Stimulated activated memory B cell treated with anti-CD40 and anti-IgM and Interleukin-4, amounts not matched to agents 10 μg/mL and 1 μg/mL and 100 μg/mL, for 72 hours (primary cell): Measurements from ENCODE around the gene IPO13.

ENCODE experiments used
- ATAC-seq: fragments of 150-1000 bp; cut with Tn5 transposase; 2 replicates; pipeline ENCODE4 v1.10.0; 2021
- H3K27ac Mint-ChIP-seq: one replicate; pipeline ENCODE4 v1.8.0; 2022; ENCODE audit warnings: mild to moderate bottlenecking, mixed read lengths
- H3K27me3 Mint-ChIP-seq: one replicate; pipeline ENCODE4 v1.8.0; 2022; ENCODE audit warnings: mixed read lengths
- H3K36me3 Mint-ChIP-seq: one replicate; pipeline ENCODE4 v1.8.0; 2022; ENCODE audit warnings: mixed read lengths
- H3K4me1 Mint-ChIP-seq: one replicate; pipeline ENCODE4 v1.8.0; 2022; ENCODE audit warnings: mixed read lengths
- H3K4me3 Mint-ChIP-seq: one replicate; pipeline ENCODE4 v1.8.0; 2022; ENCODE audit warnings: mild to moderate bottlenecking, moderate library complexity, mixed read lengths
- H3K9me3 Mint-ChIP-seq: one replicate; pipeline ENCODE4 v1.8.0; 2022; ENCODE audit warnings: mixed read lengths

The IPO13 gene

GRCh38 chr1:44014365-44015104, 67.8 kb downstream of the IPO13 start:
- no peaks in the 10 kb centered on the region for H3K4me1 Mint-ChIP-seq
- H3K36me3 Mint-ChIP-seq, result no peaks in the 10 kb centered on the region
- ATAC-seq, result no peak
- H3K9me3 Mint-ChIP-seq, result no peaks in the 10 kb centered on the region
- no peak overlapping the region for H3K4me3 Mint-ChIP-seq
- no peak overlapping the region for H3K27ac Mint-ChIP-seq
- peaks cover 16% of the 10 kb centered on the region for H3K27me3 Mint-ChIP-seq

DNA sequence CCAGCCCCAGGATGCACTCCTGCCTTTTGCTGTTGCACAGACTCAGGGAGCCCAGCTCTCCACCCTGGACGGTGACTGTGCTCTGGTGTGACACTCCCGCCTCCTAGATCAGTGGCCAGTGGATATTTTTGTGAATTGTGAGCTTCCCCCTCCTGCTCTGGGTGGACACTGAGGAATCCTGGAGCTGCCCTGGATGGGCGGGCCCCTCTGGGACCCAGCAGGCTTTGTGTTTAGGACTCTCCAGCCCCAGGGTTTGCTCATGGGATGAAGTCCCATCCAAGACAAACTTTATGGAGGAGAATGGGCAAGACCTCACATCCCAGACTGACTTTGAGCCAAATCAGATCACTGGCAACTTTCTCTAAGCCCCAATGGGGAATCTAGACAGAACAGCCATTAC, 68.5 kb downstream of the IPO13 start:
- no peak overlapping the region for H3K4me3 Mint-ChIP-seq
- no peaks in the 10 kb centered on the region for H3K36me3 Mint-ChIP-seq
- no peaks in the 10 kb centered on the region for H3K9me3 Mint-ChIP-seq
- no peak overlapping the region for H3K27ac Mint-ChIP-seq
- no peaks in the 10 kb centered on the region for H3K4me1 Mint-ChIP-seq
- ATAC-seq, result no peak
- peaks cover 16% of the 10 kb centered on the region for H3K27me3 Mint-ChIP-seq

DNA sequence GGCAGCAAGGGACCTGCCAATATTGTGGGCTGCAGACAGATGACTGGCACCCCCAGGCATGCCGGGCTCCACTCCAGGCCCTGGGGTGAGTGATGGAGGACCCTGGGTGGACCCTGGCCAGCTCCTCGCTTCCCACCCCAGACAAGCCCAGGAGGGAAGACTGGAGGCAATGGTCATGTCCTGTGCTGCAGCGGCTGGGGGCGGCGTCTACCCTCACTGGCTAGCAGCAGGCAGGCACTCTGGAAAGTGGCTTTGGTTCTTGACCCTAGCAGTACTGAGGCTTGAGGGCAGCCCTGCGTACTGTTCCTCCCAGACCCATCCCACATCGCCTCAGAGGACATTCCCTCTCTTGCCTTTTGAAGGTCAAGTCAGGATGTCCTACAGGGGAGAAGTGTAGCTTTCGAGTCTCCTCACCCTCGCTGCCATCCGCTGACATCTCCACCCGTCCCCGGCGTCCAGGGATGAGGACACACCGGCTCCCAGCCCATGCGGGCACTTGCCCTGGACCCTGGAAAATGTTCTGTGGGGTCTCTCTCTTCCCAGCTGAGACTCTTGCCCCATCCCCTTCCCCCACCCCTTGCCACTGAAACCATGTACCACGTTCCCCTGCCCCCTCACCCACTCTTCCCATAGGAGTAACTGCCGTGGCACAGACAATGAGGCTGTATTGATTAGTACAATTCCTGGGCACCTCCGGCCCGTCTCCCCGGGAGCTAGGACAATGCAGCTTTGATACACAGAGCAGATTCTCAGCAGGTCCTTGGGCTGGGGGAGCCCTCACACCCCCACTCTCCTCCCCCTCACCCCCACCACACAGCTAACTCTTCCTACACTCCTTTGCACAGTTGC, 69.5 kb downstream of the IPO13 start:
- Mint-ChIP-seq H3K4me3 (no peak overlapping the region), H3K36me3 (no peaks in the 10 kb centered on the region), H3K27ac (no peak overlapping the region), H3K27me3 (peaks cover 16% of the 10 kb centered on the region), H3K4me1 (no peaks in the 10 kb centered on the region), H3K9me3 (no peaks in the 10 kb centered on the region)
- no peak for ATAC-seq

GRCh38 chr1:44016890-44017400, 70.2 kb downstream of the IPO13 start:
- no peak for ATAC-seq
- Mint-ChIP-seq H3K27ac (no peak overlapping the region), H3K36me3 (no peaks in the 10 kb centered on the region), H3K9me3 (no peaks in the 10 kb centered on the region), H3K27me3 (peaks cover 16% of the 10 kb centered on the region), H3K4me1 (no peaks in the 10 kb centered on the region), H3K4me3 (no peak overlapping the region)
